ENCODE results near the gene TMED8.
"Not testable (repeated sequence)": the region's sequence is repeated elsewhere in the genome, so short reads cannot be mapped to it uniquely, and the experiment has no call there.

TMED8 gene

DNA sequence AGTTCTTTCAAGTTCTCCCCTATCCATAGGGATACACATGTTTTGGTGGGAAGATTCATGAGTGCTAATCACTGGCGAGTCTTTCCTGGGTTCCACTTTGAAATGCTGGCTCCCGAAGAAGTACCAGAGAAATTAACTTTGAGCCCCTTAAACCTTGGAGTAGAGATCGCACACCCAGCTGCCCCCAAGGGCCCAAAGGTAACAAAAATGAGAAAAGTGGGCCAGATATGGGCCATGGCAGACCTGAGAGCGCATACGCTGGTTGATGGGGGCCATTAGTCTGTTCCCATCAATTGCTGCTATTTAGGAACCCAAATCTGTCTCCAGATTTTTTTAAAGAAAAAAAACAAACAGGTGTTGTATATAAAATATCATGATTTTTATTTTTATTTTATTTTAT is 53.9 kb downstream of the TMED8 start:
- Histone ChIP-seq H3K27me3 (ENCODE audit: control insufficient read depth, insufficient read depth, low read length) (no peaks in the 10 kb centered on the region), H3K4me1 (ENCODE audit: control insufficient read depth, insufficient read depth, low read length) (peaks cover 33% of the 10 kb centered on the region), H3K4me3 (ENCODE audit: low read depth, low read length) (no peak overlapping the region), H3K36me3 (ENCODE audit: control insufficient read depth, insufficient read depth, low read length) (no peaks in the 10 kb centered on the region), H3K27ac (ENCODE audit: low read depth, low read length) (no peak overlapping the region), H3K9me3 (ENCODE audit: control insufficient read depth, insufficient read depth, low read depth, low read length) (no peaks in the 10 kb centered on the region), H3K9ac (ENCODE audit: low read length) (no peak overlapping the region)

DNA sequence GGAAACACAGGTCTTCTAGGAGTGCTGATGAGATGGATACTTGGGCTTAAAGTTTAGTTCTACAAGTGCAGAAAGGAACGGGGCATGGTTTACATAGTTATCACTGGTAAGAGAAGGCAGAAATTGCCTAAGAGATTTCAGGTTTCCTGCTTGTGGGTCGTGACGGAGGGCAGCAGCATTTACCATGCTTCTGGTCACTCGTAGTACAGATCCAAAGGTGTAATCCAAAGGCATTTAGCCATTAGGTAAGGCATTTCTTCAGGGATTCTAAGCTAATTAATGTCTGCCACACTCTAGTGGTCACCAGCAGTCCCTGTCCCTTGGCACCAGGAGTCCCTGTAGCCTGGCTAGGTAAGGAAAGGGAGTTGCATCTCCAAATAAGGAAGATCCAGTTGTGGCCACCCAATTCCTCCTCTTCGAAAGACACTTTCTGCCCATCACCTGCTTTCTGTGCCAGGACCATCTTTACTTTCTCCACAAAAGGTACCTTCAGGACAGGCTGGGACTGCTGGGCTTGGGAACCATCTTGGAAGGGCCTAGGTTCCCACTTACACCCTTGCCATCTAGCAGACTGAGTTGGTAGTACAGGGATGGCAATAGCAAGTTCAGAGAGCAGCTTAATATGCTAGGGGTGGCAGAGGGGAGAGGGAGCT is 54.5 kb downstream of the TMED8 start:
- Histone ChIP-seq H3K4me1 (ENCODE audit: control insufficient read depth, insufficient read depth, low read length) (peaks cover 33% of the 10 kb centered on the region), H3K27ac (ENCODE audit: low read depth, low read length) (no peak overlapping the region), H3K9ac (ENCODE audit: low read length) (peak overlapping the region; percentile 62), H3K36me3 (ENCODE audit: control insufficient read depth, insufficient read depth, low read length) (no peaks in the 10 kb centered on the region), H3K4me3 (ENCODE audit: low read depth, low read length) (peak overlapping the region; percentile 72), H3K9me3 (ENCODE audit: control insufficient read depth, insufficient read depth, low read depth, low read length) (no peaks in the 10 kb centered on the region), H3K27me3 (ENCODE audit: control insufficient read depth, insufficient read depth, low read length) (no peaks in the 10 kb centered on the region)

DNA sequence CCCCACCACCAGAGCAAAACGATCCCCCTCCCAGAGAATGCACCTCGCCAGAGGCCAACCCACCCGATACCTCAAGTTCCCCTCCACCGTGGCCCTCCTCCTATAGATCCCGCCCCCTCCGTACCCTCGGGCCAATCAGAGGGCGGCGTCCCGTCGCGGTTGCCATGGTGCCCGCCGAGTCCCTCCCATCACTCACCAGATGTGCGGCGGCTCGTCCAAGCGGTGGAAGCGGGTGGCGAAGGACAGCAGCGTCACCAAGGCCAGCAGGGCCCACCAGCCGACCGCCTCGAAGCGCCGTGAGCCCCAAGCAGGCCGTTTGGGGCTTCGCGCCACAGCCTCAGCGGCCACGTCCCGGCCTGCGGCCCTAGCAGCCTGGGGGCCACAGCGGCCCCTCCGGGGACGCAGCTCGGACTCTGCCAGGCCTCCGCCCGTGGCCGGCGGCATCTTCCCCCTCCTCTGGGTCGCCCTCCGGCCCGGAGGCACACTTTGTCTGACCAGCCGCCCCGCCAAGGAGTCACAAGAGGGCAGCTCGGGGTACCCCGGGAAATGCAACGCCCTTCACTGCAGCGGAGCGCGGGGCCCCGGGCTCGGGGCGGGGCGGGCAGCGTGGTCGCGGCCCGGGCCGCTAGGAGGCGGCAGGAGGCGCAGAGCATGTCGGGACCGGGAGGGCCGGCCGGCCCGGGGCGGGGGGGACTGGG is 56.5 kb downstream of the TMED8 start, which contains the start of gene POMT2:
POMT2 (minus strand) TSS at position 646 of the 698 bp plus-strand sequence; CDS start at position 444, 202 bp downstream.
- Histone ChIP-seq H3K9me3 (ENCODE audit: control insufficient read depth, insufficient read depth, low read depth, low read length) (no peaks in the 10 kb centered on the region), H3K4me1 (ENCODE audit: control insufficient read depth, insufficient read depth, low read length) (peaks cover 32% of the 10 kb centered on the region), H3K36me3 (ENCODE audit: control insufficient read depth, insufficient read depth, low read length) (no peaks in the 10 kb centered on the region), H3K27ac (ENCODE audit: low read depth, low read length) (peak within 1 kb of the TSS; percentile 89), H3K4me3 (ENCODE audit: low read depth, low read length) (peak within 1 kb of the TSS; percentile 72), H3K9ac (ENCODE audit: low read length) (peak within 1 kb of the TSS; percentile 85), H3K27me3 (ENCODE audit: control insufficient read depth, insufficient read depth, low read length) (no peaks in the 10 kb centered on the region)

DNA sequence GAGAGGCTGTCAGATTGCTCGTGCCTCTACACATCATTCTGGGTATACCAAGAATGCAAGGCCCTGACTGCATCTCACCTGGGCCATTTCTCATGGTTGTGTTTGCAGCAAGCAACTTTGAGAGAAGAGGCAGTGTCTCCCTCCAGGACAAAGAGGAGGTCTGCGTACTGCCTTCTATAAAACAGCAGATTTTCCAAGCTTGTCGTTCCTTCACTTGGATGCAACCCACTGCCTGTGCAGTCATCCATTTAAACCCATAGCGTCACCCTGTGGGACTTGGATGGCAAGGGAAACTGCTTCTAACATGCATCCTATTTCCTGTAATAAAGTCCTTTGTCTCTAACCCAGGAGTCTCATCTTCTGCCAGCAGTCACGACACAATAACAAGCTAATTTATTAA is 57.5 kb downstream of the TMED8 start:
- Histone ChIP-seq H3K36me3 (ENCODE audit: control insufficient read depth, insufficient read depth, low read length) (no peaks in the 10 kb centered on the region), H3K9ac (ENCODE audit: low read length) (no peak overlapping the region), H3K27ac (ENCODE audit: low read depth, low read length) (no peak overlapping the region), H3K27me3 (ENCODE audit: control insufficient read depth, insufficient read depth, low read length) (no peaks in the 10 kb centered on the region), H3K9me3 (ENCODE audit: control insufficient read depth, insufficient read depth, low read depth, low read length) (no peaks in the 10 kb centered on the region), H3K4me1 (ENCODE audit: control insufficient read depth, insufficient read depth, low read length) (peaks cover 35% of the 10 kb centered on the region), H3K4me3 (ENCODE audit: low read depth, low read length) (peak overlapping the region; percentile 72)

DNA sequence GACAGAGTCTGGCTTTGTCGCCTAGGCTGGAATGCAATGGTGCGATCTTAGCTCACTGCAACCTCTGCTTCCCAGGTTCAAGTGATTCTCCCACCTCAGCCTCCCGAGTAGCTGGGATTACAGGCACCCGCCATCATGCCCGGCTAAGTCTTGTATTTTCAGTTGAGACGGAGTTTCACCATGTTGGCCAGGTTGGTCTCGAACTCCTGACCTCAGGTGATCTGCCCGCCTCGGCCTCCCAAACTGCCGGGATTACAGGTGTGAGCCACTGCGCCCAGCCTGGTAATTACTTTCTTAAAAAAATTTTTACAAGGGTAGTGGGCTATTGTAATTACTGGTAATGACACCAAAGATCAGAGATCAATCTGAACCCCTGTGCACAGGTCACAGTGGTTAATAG is 58.1 kb downstream of the TMED8 start:
- H3K27ac ChIP-seq (ENCODE audit: low read depth, low read length); H3K36me3 ChIP-seq (ENCODE audit: control insufficient read depth, insufficient read depth, low read length); H3K4me3 ChIP-seq (ENCODE audit: low read depth, low read length); H3K9ac ChIP-seq (ENCODE audit: low read length); H3K27me3 ChIP-seq (ENCODE audit: control insufficient read depth, insufficient read depth, low read length); H3K9me3 ChIP-seq (ENCODE audit: control insufficient read depth, insufficient read depth, low read depth, low read length): not testable (repeated sequence)
- peaks cover 39% of the 10 kb centered on the region for H3K4me1 ChIP-seq (ENCODE audit: control insufficient read depth, insufficient read depth, low read length)

DNA sequence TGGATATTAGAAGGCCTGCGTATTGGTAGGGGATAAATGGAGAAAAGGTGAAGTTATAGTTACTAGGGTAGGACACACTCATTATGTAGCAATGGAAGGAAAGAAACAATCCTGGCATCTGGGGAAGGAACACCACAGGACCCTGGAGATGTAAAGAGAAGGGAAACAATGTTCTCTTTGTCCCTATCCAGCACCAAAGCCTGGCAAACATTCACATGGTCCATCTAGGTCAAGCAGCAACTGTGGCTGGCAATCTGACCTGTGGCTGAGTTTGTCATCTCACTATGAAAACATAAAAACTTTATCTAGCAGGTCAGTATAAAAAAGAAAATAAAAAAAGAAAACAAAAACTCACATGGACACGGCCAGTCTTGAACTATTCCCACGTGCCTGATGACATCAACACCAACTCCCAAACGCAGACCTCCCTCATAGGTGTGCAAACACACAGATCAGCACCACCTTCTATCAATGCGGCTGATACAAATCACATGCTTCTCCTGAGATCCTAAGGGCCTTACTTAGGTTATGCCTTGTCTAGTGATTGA is 58.8 kb downstream of the TMED8 start:
- Histone ChIP-seq H3K9me3 (ENCODE audit: control insufficient read depth, insufficient read depth, low read depth, low read length) (no peaks in the 10 kb centered on the region), H3K36me3 (ENCODE audit: control insufficient read depth, insufficient read depth, low read length) (no peaks in the 10 kb centered on the region), H3K27ac (ENCODE audit: low read depth, low read length) (no peak overlapping the region), H3K4me3 (ENCODE audit: low read depth, low read length) (no peak overlapping the region), H3K9ac (ENCODE audit: low read length) (no peak overlapping the region), H3K27me3 (ENCODE audit: control insufficient read depth, insufficient read depth, low read length) (no peaks in the 10 kb centered on the region), H3K4me1 (ENCODE audit: control insufficient read depth, insufficient read depth, low read length) (peaks cover 41% of the 10 kb centered on the region)

DNA sequence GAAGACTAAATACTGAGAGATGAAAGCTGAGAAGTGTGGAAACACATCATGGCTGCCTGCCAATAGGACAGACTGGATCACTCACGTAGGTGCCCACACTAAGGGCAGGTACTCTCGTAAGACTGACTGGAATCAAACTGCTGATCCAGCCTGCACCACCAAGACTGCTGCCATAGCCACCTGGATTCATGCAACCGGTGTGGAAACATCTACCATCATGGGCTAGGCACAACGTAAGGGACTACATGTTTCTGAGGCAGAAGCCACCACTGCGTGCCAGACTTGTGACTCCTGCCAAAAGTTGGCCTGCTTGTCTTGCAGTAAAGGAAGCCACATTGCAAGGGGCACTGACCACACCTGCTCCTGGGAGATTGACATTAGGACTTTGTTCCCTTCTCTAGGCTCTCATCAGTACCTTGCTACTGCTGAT is 60.0 kb downstream of the TMED8 start:
- Histone ChIP-seq H3K36me3 (ENCODE audit: control insufficient read depth, insufficient read depth, low read length) (no peaks in the 10 kb centered on the region), H3K27me3 (ENCODE audit: control insufficient read depth, insufficient read depth, low read length) (no peaks in the 10 kb centered on the region), H3K9me3 (ENCODE audit: control insufficient read depth, insufficient read depth, low read depth, low read length) (no peaks in the 10 kb centered on the region), H3K4me1 (ENCODE audit: control insufficient read depth, insufficient read depth, low read length) (peaks cover 40% of the 10 kb centered on the region), H3K27ac (ENCODE audit: low read depth, low read length) (no peak overlapping the region), H3K9ac (ENCODE audit: low read length) (no peak overlapping the region), H3K4me3 (ENCODE audit: low read depth, low read length) (no peak overlapping the region)

DNA sequence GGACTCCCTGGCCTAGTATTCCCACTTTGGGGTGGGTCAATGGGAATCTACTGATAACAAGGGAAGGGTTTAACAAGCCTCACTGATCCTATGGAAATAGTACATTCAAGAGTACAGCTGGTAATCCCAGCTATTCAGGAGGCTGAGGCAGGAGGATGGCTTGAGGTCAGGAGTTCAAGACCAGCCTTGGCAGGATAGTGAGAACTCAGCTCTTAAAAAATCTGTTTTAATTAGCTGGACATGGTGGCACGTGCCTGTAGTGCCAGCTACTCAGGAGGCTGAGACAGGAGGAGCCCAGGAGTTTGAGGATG is 60.7 kb downstream of the TMED8 start:
- Histone ChIP-seq H3K9ac (ENCODE audit: low read length) (no peak overlapping the region), H3K27me3 (ENCODE audit: control insufficient read depth, insufficient read depth, low read length) (no peaks in the 10 kb centered on the region), H3K36me3 (ENCODE audit: control insufficient read depth, insufficient read depth, low read length) (no peaks in the 10 kb centered on the region), H3K4me3 (ENCODE audit: low read depth, low read length) (no peak overlapping the region), H3K27ac (ENCODE audit: low read depth, low read length) (no peak overlapping the region), H3K9me3 (ENCODE audit: control insufficient read depth, insufficient read depth, low read depth, low read length) (no peaks in the 10 kb centered on the region), H3K4me1 (ENCODE audit: control insufficient read depth, insufficient read depth, low read length) (peaks cover 38% of the 10 kb centered on the region)

DNA sequence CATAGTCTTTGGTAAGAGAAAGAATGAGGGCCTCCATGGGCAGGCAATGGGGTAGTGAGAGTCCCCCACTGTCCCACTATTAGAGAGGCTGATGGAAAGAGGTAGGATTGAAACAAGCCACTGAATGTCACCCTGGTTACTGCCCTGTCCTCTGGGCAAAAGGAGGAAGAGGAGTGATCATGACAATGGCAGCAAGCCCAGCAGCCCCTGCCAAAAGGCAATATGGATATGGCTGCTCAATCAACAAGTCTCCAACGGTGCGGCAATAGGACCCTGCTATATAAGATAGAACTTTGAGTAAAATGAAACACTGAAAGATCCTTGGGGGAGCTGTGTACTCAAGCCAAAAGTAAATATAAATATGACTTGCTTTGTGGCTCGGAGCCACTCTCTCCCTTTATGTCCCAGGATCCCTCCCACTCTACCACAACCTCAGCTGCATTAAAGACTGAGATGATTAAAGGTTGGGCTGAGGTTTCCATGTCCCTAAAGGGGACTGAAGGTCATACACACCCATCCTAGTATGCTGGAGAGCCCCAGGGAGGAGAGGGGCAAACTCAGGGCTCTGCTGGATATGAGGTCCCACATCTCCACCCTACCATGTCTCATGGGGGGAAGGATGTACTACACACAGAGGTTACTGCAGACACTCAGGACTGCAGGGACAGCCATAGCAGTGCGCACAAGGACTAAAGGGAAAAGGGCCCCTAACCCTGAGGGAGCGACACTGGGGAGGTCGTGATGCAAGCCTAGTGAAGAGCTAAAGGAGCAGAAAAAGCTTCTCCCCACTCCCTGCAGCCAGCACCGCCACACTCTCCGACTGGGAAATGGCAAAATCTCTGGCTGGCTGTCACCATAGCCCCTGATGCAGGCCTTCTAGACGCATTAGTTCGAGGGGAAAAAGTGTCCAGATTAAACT is 62.1 kb downstream of the TMED8 start:
- Histone ChIP-seq H3K9ac (ENCODE audit: low read length) (peak overlapping the region; percentile 28), H3K27ac (ENCODE audit: low read depth, low read length) (peak overlapping the region; percentile 68; the same call in 1 of the 2 replicates), H3K36me3 (ENCODE audit: control insufficient read depth, insufficient read depth, low read length) (no peaks in the 10 kb centered on the region), H3K9me3 (ENCODE audit: control insufficient read depth, insufficient read depth, low read depth, low read length) (no peaks in the 10 kb centered on the region), H3K4me1 (ENCODE audit: control insufficient read depth, insufficient read depth, low read length) (peaks cover 38% of the 10 kb centered on the region), H3K27me3 (ENCODE audit: control insufficient read depth, insufficient read depth, low read length) (no peaks in the 10 kb centered on the region), H3K4me3 (ENCODE audit: low read depth, low read length) (no peak overlapping the region)

DNA sequence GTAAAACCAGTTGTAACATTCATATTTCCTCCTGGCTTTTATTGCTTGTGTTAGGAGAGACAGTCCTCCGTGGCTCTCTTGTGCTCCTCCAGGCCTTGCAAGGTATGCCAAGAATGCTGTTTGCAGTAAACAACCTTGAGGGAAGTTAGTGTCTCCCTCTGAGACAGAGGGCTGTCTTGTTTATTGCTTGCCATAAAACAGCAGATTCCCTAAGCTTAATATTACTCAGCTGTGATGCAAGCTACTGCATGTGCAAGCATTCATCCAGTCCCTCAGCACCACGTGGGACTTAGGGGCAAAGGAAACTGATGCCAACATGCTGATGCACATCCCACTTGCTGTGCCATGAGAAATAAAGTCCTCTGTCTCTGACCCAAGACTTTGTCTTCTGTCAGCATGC is 62.9 kb downstream of the TMED8 start:
- H3K4me3 ChIP-seq (ENCODE audit: low read depth, low read length): 0 out of 2 replicates have a peak overlapping the region, but pooled peaks have one; percentile 5
- H3K4me1 ChIP-seq (ENCODE audit: control insufficient read depth, insufficient read depth, low read length): peaks cover 31% of the 10 kb centered on the region
- peak overlapping the region; percentile 68; the same call in 1 of the 2 replicates for H3K27ac ChIP-seq (ENCODE audit: low read depth, low read length)
- H3K36me3 ChIP-seq (ENCODE audit: control insufficient read depth, insufficient read depth, low read length): no peaks in the 10 kb centered on the region
- H3K9me3 ChIP-seq (ENCODE audit: control insufficient read depth, insufficient read depth, low read depth, low read length): no peaks in the 10 kb centered on the region
- no peaks in the 10 kb centered on the region for H3K27me3 ChIP-seq (ENCODE audit: control insufficient read depth, insufficient read depth, low read length)
- peak overlapping the region; percentile 28 for H3K9ac ChIP-seq (ENCODE audit: low read length)
